Stimulated activated CD4-positive, alpha-beta T cell treated with anti-CD3 and anti-CD28 coated beads, Interleukin-12 subunit alpha, Interleukin-12 subunit beta, amount 100 ng/mL, for 4 hours (primary cell): Measurements from ENCODE around the gene UGT1A10.
"Not testable (repeated sequence)": the region's sequence is repeated elsewhere in the genome, so short reads cannot be mapped to it uniquely, and the experiment has no call there.

Source experiments
- DNase-seq: peaks from one replicate; pipeline ENCODE4 v3.0.0-alpha.2; 2020

Gene UGT1A10

DNA sequence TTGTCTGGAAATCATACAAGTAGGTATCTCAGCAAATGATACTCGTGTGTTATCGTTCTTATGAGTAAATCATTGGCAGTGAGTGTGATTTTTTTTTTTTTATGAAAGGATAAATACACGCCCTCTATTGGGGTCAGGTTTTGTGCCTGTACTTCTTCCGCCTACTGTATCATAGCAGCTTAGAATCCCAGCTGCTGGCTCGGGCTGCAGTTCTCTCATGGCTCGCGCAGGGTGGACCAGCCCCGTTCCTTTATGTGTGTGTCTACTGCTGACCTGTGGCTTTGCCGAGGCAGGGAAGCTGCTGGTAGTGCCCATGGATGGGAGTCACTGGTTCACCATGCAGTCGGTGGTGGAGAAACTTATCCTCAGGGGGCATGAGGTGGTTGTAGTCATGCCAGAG, at the start of gene UGT1A10:
Gene UGT1A10, plus strand, starts transcription at position 143 of the 400 bp plus-strand sequence. Its CDS starts 75 bp downstream, at position 218.
- DNase-seq = not testable (repeated sequence)

DNA sequence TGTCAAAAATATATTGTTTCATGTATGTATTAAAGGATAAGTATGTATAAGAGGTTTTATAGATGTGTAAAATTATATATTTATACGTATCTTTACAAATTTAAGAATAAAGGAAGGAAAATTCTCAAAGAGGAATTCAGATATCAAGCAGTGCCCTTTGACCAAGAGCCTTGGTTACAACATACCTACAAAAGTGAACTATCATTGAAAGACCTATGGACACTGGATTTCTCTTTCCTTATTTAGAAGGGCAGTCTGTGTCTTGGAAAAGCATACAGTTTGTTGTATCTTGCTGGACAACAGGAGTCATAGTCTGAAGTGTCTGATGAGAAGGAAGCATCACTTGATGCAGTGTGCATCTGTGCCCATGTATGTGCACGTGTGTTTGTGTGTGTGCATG, 47.8 kb upstream of the UGT1A10 start:
- DNase-seq = no peak

- not testable (repeated sequence) for DNase-seq
Measured at GRCh38 chr2:233592706-233593105, 43.5 kb upstream of the UGT1A10 start.

GRCh38 chr2:233593201-233593600, 43.0 kb upstream of the UGT1A10 start:
- DNase-seq = no peak

- no peak for DNase-seq
Measured at GRCh38 chr2:233597522-233597921, 38.7 kb upstream of the UGT1A10 start.

DNA sequence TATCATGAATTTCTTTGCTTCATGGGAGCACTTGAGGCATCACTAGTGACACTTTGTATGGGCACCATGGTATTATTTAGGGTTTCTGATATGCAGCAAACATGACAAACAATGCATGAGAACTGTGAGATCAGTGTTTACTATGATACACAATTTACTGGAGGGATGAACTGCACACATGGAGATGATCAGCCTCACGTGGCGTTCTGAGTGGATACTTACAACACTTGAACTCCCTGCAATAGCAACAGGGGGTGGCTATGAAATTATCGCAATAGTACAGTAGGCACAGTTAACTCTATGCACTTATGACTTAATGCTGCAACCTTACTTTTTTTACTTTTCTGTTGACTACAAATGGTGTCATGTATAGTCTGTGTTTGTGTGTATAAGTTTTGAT, 37.3 kb upstream of the UGT1A10 start:
- no peak for DNase-seq

DNA sequence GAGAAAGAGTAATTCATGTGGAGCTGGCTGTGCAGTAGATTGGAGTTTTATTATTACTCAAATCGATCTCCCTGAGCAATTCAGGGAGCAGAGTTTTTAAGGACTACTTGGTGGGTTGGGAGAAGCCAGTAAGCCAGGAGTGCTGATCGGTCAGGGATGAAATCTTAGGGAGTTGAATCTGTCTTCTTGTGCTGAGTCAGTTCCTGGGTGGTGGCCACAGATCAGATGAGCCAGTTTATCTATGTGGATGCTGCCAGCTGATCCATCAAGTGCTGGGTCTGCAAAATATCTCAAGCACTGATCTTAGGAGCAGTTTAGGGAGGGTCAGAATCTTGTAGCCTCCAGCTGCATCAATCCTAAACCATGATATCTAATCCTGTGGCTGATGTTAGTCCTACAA, 35.9 kb upstream of the UGT1A10 start:
- DNase-seq = no peak

DNA sequence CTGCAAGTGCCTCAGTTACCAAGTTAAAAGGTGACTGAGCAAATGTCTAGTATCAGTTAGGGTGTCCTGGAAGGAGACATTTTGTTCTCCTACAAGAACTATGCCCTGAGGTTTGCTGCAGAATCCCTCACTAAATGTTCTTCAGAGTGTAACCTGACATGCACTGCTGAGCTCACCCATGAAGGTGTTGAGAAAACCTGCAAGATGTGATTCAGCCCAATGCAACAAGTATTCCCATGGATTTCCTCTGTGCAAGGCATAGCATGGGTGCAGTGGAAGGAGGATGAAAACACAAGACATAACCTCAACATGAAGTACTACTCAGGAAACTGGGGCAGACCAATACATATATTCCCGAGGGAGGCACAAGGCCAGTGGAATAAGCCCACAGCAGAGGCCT, 34.2 kb upstream of the UGT1A10 start:
- DNase-seq = no peak

GRCh38 chr2:233603520-233603919, 32.7 kb upstream of the UGT1A10 start:
- DNase-seq = no peak

GRCh38 chr2:233604826-233605225, 31.4 kb upstream of the UGT1A10 start:
- no peak for DNase-seq

- no peak for DNase-seq
Measured at GRCh38 chr2:233605680-233606079, 30.6 kb upstream of the UGT1A10 start.

DNA sequence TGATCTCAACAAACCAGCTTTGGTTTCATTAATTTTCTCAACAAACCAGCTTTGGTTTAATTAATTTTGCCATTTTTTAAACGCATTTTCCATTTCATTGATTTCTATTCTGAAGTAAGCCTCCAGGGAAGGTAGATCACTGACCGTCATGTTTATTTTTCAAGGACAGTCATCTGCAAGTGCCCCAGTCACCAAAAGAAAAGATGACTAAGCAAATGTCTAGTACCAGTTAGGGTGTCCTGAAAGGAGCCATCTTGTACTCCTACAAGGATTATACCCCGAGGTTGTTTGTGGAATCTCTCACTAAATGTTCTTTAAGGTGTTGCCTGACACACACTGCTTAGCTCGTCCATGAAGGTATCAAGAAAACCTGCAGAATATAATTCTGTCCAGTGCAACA, 25.0 kb upstream of the UGT1A10 start:
- no peak for DNase-seq

- not testable (repeated sequence) for DNase-seq
Measured at GRCh38 chr2:233617476-233617875, 18.8 kb upstream of the UGT1A10 start, which contains the start of gene UGT1A8. UGT1A8 (plus strand) TSS chr2:233617633; CDS start chr2:233617708, 75 bp downstream.

GRCh38 chr2:233620204-233620603, 16.0 kb upstream of the UGT1A10 start:
- DNase-seq = no peak

- DNase-seq = not testable (repeated sequence)
Measured at GRCh38 chr2:233621863-233622262, 14.4 kb upstream of the UGT1A10 start.

DNA sequence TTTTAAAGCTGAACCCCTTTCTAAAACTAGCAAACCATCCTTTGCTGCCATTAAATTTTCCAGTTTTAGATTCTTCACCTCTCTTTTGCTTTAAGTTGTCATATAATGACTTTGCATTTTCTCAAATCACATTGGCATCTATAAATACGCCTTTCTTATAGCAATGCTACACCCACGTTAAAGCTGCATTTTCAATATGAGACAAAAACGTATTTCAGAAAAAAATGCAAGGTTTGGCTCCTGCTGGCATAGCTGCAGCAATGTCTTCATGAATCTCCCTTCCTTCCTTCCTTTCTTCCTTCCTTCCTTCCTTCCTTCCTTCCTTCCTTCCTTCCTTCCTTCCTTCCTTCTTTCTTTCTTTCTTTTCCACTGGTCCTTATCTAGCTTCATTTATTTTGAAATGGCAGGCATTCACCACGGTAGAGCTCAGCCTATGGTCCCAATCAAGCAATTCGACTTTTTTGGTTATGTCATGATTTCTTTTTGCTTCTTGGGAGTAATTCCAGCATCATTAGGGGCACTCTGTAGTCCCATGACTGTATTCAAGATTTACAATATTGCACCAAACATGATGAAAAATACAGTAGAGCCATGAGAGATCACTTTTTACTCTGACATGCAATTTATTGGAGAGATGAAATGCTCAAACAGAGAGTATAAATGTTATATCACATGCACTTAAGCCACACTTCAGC, 8.8 kb upstream of the UGT1A10 start:
- DNase-seq = no peak

DNA sequence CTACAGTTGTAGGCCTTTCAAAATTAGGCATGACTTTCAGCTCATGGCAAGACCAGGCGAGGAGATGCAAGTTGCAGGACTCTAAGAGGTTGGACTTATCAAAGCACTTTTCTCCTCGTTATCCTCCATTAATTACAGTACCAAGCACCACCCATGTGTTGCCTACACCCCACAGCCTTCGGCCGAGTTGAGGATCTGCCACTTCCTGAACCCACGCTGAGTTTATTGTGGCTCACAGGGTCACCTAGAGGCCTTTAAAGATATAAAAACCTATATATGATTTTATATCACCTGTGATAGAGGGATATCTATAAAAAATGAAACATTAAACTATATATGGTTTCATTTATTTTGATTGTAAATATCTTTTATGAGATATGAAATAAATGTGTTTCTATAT, 2.6 kb downstream of the UGT1A10 start:
- no peak for DNase-seq

DNA sequence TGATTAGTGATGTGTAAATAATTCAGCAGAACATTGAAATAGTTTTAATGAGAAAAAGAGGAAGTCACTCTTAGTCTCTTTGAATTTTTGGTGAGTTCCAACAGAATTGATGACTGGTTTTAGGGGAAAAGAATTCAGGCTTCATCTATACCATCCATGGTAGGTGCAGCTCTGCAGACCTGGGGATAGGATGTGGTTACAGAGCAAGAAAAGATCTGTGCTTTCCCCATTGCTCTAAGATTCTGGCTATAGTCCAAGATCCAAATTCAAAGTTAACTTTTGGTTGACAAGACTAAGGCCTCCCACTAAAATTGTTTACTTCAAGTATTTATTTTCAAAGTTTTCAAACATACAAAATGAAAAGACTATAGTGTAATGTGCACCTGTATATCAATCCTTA, 3.6 kb downstream of the UGT1A10 start:
- no peak for DNase-seq

GRCh38 chr2:233643128-233643527, 6.9 kb downstream of the UGT1A10 start:
- DNase-seq = no peak

- DNase-seq = not testable (repeated sequence)
Measured at GRCh38 chr2:233646033-233646432, 9.8 kb downstream of the UGT1A10 start.

DNA sequence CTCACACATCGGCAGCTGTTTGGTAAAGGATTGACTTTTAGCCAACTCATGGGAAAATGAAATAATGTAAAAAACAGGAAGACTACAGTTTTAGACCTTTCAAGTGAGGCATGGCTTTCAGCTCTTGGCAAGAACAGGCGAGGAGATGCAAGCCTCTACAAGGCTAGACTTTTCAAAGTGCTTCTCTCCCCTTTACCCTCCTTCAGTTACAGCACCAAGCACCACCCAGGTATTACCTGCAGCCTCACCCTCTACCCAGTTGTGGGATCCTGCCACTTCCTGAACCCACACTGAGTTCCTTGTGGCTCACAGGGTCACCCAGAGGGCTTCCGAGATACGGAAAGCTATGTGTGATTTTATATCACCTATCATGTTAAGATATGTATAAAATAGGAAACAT, 14.7 kb downstream of the UGT1A10 start:
- DNase-seq = no peak

GRCh38 chr2:233651430-233651829, 15.2 kb downstream of the UGT1A10 start:
- DNase-seq = no peak

- no peak for DNase-seq
Measured at GRCh38 chr2:233654501-233654900, 18.3 kb downstream of the UGT1A10 start.

DNA sequence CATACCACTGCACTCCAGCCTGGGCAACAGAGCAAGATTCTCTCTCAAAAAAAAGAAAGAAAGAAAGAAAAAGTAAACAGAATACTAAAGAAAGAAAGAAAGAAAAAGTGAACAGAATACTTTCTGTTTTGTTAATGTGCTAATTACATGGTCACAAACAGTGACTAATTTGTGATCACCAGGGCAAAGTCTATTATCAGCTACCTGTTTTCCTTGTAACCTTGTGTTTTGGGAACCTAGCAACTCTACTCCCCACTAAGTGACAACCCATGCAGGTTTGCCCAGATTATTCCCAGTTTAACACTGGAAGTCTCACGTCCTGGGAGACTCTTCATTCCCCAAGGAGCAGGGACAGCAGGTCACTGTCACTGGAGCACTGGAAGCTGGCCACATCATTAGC, 18.8 kb downstream of the UGT1A10 start:
- DNase-seq = no peak

GRCh38 chr2:233655943-233656342, 19.7 kb downstream of the UGT1A10 start:
- not testable (repeated sequence) for DNase-seq
